B cell (primary cell): Measurements from ENCODE around the gene ADARB2. TPM values are rescaled to one million over a fixed set of nuclear protein-coding genes. Genes with fewer than 3 reads are reported as not detected.

Experiments
- ATAC-seq: fragments of 200-7000 bp; cut with Tn5 transposase; one replicate; pipeline ENCODE4 v1.10.0; 2021; ENCODE audit warnings: low read depth, mild to moderate bottlenecking, moderate number of reproducible peaks, moderate library complexity
- CTCF ChIA-PET: fragments of 350-600 bp; sonication (Branson Sonifier 250); formaldehyde crosslinking; loops from one replicate; lab custom pipeline; 2021; ENCODE audit warnings: antibody characterized with exemption, inconsistent platforms; lab: Charles Lee
- POLR2A ChIA-PET: fragments of 350-600 bp; sonication (Branson Sonifier 250); formaldehyde crosslinking; loops from one replicate; lab custom pipeline; 2021; ENCODE audit warnings: antibody characterized with exemption; lab: Charles Lee
- DNase-seq: peaks from one replicate; pipeline ENCODE4 v3.0.0; 2013
- H2AFZ ChIP-seq: 2 replicates; pipeline ENCODE4 v1.6.1; 2012; ENCODE audit warnings: mild to moderate bottlenecking, low read depth, low read length; ENCODE audit not compliant: insufficient read depth, poor library complexity, severe bottlenecking
- H3K27ac ChIP-seq, 2 donors: 1 replicate in 1 of 2; 2 replicates in 1 of 2; pipeline ENCODE4 v1.5.1; 2012 to 2013; ENCODE audit warnings: low read length in 2 of 2, mild to moderate bottlenecking in 2 of 2, moderate library complexity in 1 of 2
- H3K27me3 ChIP-seq, 4 experiments: fragments of 200-600 bp in 1 of 4; sonication (generic) in 1 of 4; replicated peaks in 1 of 4; 1 replicate in 2 of 4; 2 replicates in 2 of 4; pipeline versions ENCODE4 v1.6.1 to v1.7.0; 2013 to 2016; ENCODE audit warnings: low read length in 3 of 4, mild to moderate bottlenecking in 2 of 4, mixed read lengths in 1 of 4, moderate library complexity in 1 of 4; ENCODE audit not compliant: insufficient read depth in 4 of 4, control insufficient read depth in 3 of 4; ENCODE audit errors: control extremely low read depth in 1 of 4
- H3K36me3 ChIP-seq, 2 experiments: replicated peaks in 1 of 2; 1 replicate in 1 of 2; 2 replicates in 1 of 2; pipeline versions ENCODE4 v1.6.1 to v1.7.1; 2013; ENCODE audit warnings: low read length in 1 of 2; ENCODE audit not compliant: insufficient read depth in 2 of 2, control insufficient read depth in 1 of 2; ENCODE audit errors: control extremely low read depth in 1 of 2, extremely low read depth in 1 of 2
- H3K4me1 ChIP-seq, 2 donors: fragments of 200-600 bp in 1 of 2; sonication (generic) in 1 of 2; 1 replicate in 1 of 2; 2 replicates in 1 of 2; pipeline versions ENCODE4 v1.5.1 to v1.6.1; 2013 to 2017; ENCODE audit warnings: low read length in 2 of 2; ENCODE audit not compliant: control insufficient read depth in 2 of 2, insufficient read depth in 2 of 2
- H3K4me2 ChIP-seq: replicated peaks from 2 replicates; pipeline ENCODE3; 2012; ENCODE audit warnings: mild to moderate bottlenecking, low read depth, low read length; ENCODE audit not compliant: poor library complexity, severe bottlenecking
- H3K4me3 ChIP-seq, 5 experiments: fragments of 200-600 bp in 1 of 5; sonication (generic) in 1 of 5; 1 replicate in 3 of 5; 2 replicates in 2 of 5; pipeline versions ENCODE4 v1.5.1 to v1.7.0; 2011 to 2016; ENCODE audit warnings: low read length in 4 of 5, mild to moderate bottlenecking in 4 of 5, low read depth in 2 of 5, control low read depth in 1 of 5, moderate library complexity in 1 of 5; ENCODE audit not compliant: insufficient read depth in 1 of 5; ENCODE audit errors: control extremely low read depth in 1 of 5, extremely low read depth in 1 of 5
- H3K79me2 ChIP-seq: fragments of 200-600 bp; sonication (generic); one replicate; pipeline ENCODE4 v1.6.0; 2016; ENCODE audit warnings: low read length; ENCODE audit not compliant: control insufficient read depth, insufficient read depth
- H3K9ac ChIP-seq: fragments of 200-600 bp; sonication (generic); 2 replicates; pipeline ENCODE4 v1.6.1; 2017; ENCODE audit warnings: mild to moderate bottlenecking, low read length, moderate library complexity
- H3K9me3 ChIP-seq, 3 donors: one replicate each; pipeline versions ENCODE4 v1.6.1 to v1.7.1; 2013; ENCODE audit warnings: low read length in 2 of 3; ENCODE audit not compliant: control insufficient read depth in 2 of 3, insufficient read depth in 1 of 3; ENCODE audit errors: control extremely low read depth in 1 of 3
- H4K20me1 ChIP-seq: 2 replicates; pipeline ENCODE4 v1.6.0; 2012; ENCODE audit warnings: mild to moderate bottlenecking, low read length; ENCODE audit not compliant: insufficient read depth, control insufficient read depth, poor library complexity, severe bottlenecking
- H3K27ac Mint-ChIP-seq: one replicate; pipeline ENCODE4 v1.8.0; 2021; ENCODE audit warnings: mixed read lengths
- H3K27me3 Mint-ChIP-seq: one replicate; pipeline ENCODE4 v1.8.0; 2021; ENCODE audit warnings: mixed read lengths
- H3K4me1 Mint-ChIP-seq: one replicate; pipeline ENCODE4 v1.8.0; 2021; ENCODE audit warnings: mixed read lengths
- H3K4me3 Mint-ChIP-seq: one replicate; pipeline ENCODE4 v1.8.0; 2021; ENCODE audit warnings: mixed read lengths
- H3K9me3 Mint-ChIP-seq: one replicate; pipeline ENCODE4 v1.8.0; 2022; ENCODE audit warnings: mixed read lengths; ENCODE audit not compliant: insufficient read depth
- CTCF ChIP-seq: fragments of 200-600 bp; IDR thresholded peaks from one replicate; pipeline ENCODE4 v1.8.0; 2022; ENCODE audit warnings: antibody characterized with exemption, mild to moderate bottlenecking
- EZH2 ChIP-seq: IDR thresholded peaks from 2 replicates; pipeline ENCODE4 v1.6.1; 2012; ENCODE audit warnings: borderline replicate concordance, low read depth, mild to moderate bottlenecking, moderate library complexity, low read length; ENCODE audit not compliant: insufficient read depth, poor library complexity, severe bottlenecking
- WGBS: methylation state at CpG from one replicate; pipeline ENCODE4 v1.1.5; 2013; ENCODE audit warnings: missing lambda C conversion rate; ENCODE audit not compliant: insufficient coverage; 5-methylcytosine and 5-hydroxymethylcytosine counted together
- intact Hi-C: fragments of 100-400 bp; cut with micrococcal nuclease; formaldehyde crosslinking; loops from one replicate; pipeline ENCODE4 v1.10.0; 2022
- polyA plus RNA-seq: library from polyadenylated mRNA; depleted of rRNA; stranded (reverse); fragments of >200 nt; gene quantifications from 2 replicates; pipeline ENCODE4 v1.2.3, GENCODE V29; 2012
- total RNA-seq, 2 donors: library from RNA; stranded (reverse); fragments of 120-200 nt in 1 of 2; gene quantifications; 1 replicate in 1 of 2; 2 replicates in 1 of 2; pipeline versions ENCODE4 v1.2.3 to v1.2.4, GENCODE V29; 2013 to 2022

The ADARB2 gene
- total and polyA plus RNA-seq, 2 donors (not counting 1 experiment from before 2014, with no cell fraction given): 0.13 to 0.96 TPM

- Mint-ChIP-seq H3K4me3 (no peak overlapping the region), H3K9me3 (peaks cover 11% of the 10 kb centered on the region), H3K27me3 (peaks cover 27% of the 10 kb centered on the region), H3K4me1 (peaks cover 2% of the 10 kb centered on the region), H3K27ac (no peak overlapping the region)
- 78% methylated on average over 14 of the region's 19 CpGs for WGBS
- ChIA-PET POLR2A (no interaction called here), CTCF (interaction anchor here (0.6 to 1.2 kb wide), 4 partner anchors 9 to 1288 kb away, joined by 3 read pairs; no protein-coding TSS in a partner anchor)
- Histone ChIP-seq H3K79me2 (no peaks in the 10 kb centered on the region), H3K4me1 (peaks cover 0 to 2% of the 10 kb centered on the region in 2 donors), H2AFZ (no peak overlapping the region), H3K36me3 (no peaks in the 10 kb centered on the region), H3K4me2 (no peak overlapping the region), H3K4me3 (no peak overlapping the region), H3K27ac (no peak overlapping the region), H3K27me3 (peaks cover 0 to 4% (median 3%) of the 10 kb centered on the region in 4 experiments), H3K9ac (no peak overlapping the region), H4K20me1 (no peaks in the 10 kb centered on the region), H3K9me3 (peaks cover 1 to 24% (median 6%) of the 10 kb centered on the region in 3 donors)
- DNase-seq (no peak), ATAC-seq (no peak)
- intact Hi-C loops: loop anchor here (5.0 kb wide), 1 partner anchor 1288 kb away; no protein-coding TSS in a partner anchor
- TF ChIP-seq EZH2: no peak
- TF ChIP-seq CTCF: no peak
Measured at GRCh38 chr10:1754506-1755153, 17.3 kb upstream of the ADARB2 start.

- DNase-seq (no peak), ATAC-seq (no peak)
- Mint-ChIP-seq H3K27ac (no peak overlapping the region), H3K4me1 (peaks cover 2% of the 10 kb centered on the region), H3K27me3 (peaks cover 28% of the 10 kb centered on the region), H3K4me3 (no peak overlapping the region), H3K9me3 (peaks cover 18% of the 10 kb centered on the region)
- no peak overlapping the region for H3K4me3 ChIP-seq
- no peaks in the 10 kb centered on the region for H3K36me3 ChIP-seq
- POLR2A ChIA-PET: no interaction called here
- no peak overlapping the region for H3K27ac ChIP-seq
- H3K79me2 ChIP-seq: no peaks in the 10 kb centered on the region
- TF ChIP-seq CTCF (no peak), EZH2 (no peak)
- H3K9me3 ChIP-seq: peaks cover 5 to 28% (median 10%) of the 10 kb centered on the region in 3 donors
- H3K4me2 ChIP-seq: no peak overlapping the region
- H4K20me1 ChIP-seq: no peaks in the 10 kb centered on the region
- no peak overlapping the region for H2AFZ ChIP-seq
- peaks cover 0 to 2% of the 10 kb centered on the region in 2 donors for H3K4me1 ChIP-seq
- H3K27me3 ChIP-seq: peaks cover 0 to 12% (median 3%) of the 10 kb centered on the region in 4 experiments
- CTCF ChIA-PET: no interaction called here
- no peak overlapping the region for H3K9ac ChIP-seq
- intact Hi-C loops: no loop called here
Measured at GRCh38 chr10:1752153-1752552, 14.8 kb upstream of the ADARB2 start.
